ENCODE results near the gene NGEF. TPM values are rescaled to one million over a fixed set of nuclear protein-coding genes. Genes with fewer than 3 reads are reported as not detected.

Gene NGEF
- total and polyA plus RNA-seq, 8 donors, result 0.26 to 3.6 (median 1.4) TPM

GRCh38 chr2:232983669-232984140 lies 29.4 kb downstream of the NGEF start:
- Histone ChIP-seq H3K9me3 (peaks cover 0 to 2% of the 10 kb centered on the region in 2 donors), H3K4me3 (no peak overlapping the region), H3K36me3 (no peaks in the 10 kb centered on the region), H3K27me3 (peaks cover 0 to 23% of the 10 kb centered on the region in 2 donors), H3K27ac (no peak overlapping the region), H3K4me1 (no peaks in the 10 kb centered on the region)
- DNase-seq (no peak), ATAC-seq (no peak)
- TF ChIP-seq CTCF (IDR thresholded peaks at IDR 0.05), result no peak
- intact Hi-C loops (cut with DNase I), result no loop called here

- peaks cover 0 to 23% of the 10 kb centered on the region in 2 donors for H3K27me3 ChIP-seq
- TF ChIP-seq CTCF (IDR thresholded peaks at IDR 0.05), result no peak
- H3K4me3 ChIP-seq, result no peak overlapping the region
- intact Hi-C loops (cut with DNase I), result no loop called here
- DNase-seq, result no peak
- ATAC-seq, result no peak
- no peaks in the 10 kb centered on the region for H3K4me1 ChIP-seq
- H3K9me3 ChIP-seq, result peaks cover 0 to 2% of the 10 kb centered on the region in 2 donors
- H3K27ac ChIP-seq, result no peak overlapping the region
- H3K36me3 ChIP-seq, result no peaks in the 10 kb centered on the region
Measured at GRCh38 chr2:232982926-232983668, 30.0 kb downstream of the NGEF start.

GRCh38 chr2:232981767-232982360 lies 31.2 kb downstream of the NGEF start:
- Histone ChIP-seq H3K27me3 (peaks cover 0 to 23% of the 10 kb centered on the region in 2 donors), H3K36me3 (no peaks in the 10 kb centered on the region), H3K4me3 (no peak overlapping the region), H3K4me1 (no peaks in the 10 kb centered on the region), H3K9me3 (peaks cover 0 to 2% of the 10 kb centered on the region in 2 donors), H3K27ac (no peak overlapping the region)
- no peak for ATAC-seq
- intact Hi-C loops (cut with DNase I), result no loop called here
- DNase-seq, result no peak
- no peak for TF ChIP-seq CTCF (IDR thresholded peaks at IDR 0.05)

GRCh38 chr2:232981356-232981755 lies 31.7 kb downstream of the NGEF start:
- no peak for DNase-seq
- intact Hi-C loops (cut with DNase I), result no loop called here
- H3K27me3 ChIP-seq, result peaks cover 0 to 23% of the 10 kb centered on the region in 2 donors

More at GRCh38 chr2:232981356-232981755, 31.7 kb downstream of the NGEF start:
- no peak overlapping the region for H3K27ac ChIP-seq
- H3K4me1 ChIP-seq, result no peaks in the 10 kb centered on the region
- no peaks in the 10 kb centered on the region for H3K36me3 ChIP-seq
- no peak for ATAC-seq
- peaks cover 0 to under 1% of the 10 kb centered on the region in 2 donors for H3K9me3 ChIP-seq
- TF ChIP-seq CTCF (IDR thresholded peaks at IDR 0.05), result no peak
- no peak overlapping the region for H3K4me3 ChIP-seq

Measured in left lung (tissue), 10 donors.